IPS DF 4.7 (cell line): Measurements from ENCODE around the gene PARD3B.

Experiments used
- DNase-seq: peaks from one replicate; pipeline ENCODE4 v3.0.0-alpha.2; 2013; ENCODE audit warnings: low spot score; ENCODE audit errors: extremely low read depth

PARD3B gene

DNA sequence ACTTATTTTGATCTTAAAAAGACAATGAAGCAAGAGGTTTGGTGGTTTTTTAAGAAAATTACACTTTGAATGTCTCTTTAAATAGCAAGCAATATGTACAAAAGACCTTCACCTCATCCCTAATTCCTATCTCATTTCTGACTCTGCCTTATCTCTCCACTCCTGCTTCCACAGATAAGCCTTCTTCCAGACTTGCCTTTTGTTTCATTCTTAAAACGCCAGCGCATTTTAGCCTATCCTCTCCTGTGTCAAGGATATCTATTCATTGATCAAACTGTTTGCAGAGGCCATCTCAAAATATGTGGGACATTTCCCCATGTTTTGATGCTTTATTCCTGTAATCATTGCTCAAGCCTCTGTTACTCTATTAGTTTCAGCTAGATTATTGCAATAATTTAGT is 562.5 kb downstream of the PARD3B start:
- no peak for DNase-seq

DNA sequence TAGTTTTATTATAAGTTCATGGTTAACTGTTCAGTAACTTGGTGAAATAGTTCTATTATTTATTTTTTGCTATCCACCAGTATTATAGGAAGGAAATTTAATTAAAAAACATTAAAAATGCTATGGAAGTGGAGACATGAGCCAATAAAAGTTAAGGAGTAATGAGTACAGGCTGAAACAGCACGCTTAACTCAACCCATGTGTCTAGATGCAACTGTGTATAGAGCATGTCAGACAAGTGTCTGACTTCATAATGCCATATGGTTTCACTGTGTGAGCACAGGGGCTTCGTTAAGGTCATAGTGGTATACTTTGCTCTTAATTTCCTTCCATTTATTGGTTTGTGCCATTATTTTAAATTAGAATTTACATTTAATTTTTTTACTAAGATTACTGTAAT is 570.2 kb downstream of the PARD3B start:
- no peak for DNase-seq

DNA sequence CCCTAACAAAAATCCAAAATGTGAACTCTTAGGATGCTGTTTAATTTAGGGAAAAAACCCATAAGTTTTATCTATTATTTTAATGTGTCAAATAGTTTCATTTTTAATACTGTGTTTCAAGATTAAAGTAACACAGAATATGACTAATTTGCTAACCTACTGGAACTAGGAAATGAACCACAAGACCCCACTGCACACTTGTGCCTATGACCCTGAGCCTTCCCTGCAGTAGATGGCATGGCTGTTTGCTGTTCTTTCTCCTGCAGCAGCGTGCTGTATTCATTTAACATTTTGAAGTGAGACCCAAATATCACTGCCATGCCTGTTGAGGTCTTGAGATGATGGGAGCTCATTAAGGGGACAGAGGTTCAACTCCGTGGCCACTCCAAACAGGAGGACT is 571.9 kb downstream of the PARD3B start:
- DNase-seq: no peak

DNA sequence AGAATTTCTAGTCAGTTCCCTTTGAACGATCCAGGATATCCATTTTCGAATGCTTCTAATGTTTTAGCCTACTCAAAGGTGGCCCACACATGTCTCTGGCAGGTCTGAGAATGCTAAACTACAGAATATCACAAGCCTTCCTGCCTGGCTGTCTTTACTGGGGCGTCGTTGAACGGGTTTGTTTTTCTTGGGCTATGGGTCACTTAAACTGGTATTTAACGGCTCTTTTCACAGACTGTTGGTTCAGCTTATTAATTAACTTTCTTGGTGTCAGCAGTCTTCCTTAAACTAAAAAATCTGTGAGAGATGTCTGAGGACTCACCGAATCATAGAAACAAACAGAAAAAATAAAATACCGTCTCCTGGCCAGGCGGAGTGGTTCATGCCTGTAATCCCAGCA is 573.9 kb downstream of the PARD3B start:
- no peak for DNase-seq

DNA sequence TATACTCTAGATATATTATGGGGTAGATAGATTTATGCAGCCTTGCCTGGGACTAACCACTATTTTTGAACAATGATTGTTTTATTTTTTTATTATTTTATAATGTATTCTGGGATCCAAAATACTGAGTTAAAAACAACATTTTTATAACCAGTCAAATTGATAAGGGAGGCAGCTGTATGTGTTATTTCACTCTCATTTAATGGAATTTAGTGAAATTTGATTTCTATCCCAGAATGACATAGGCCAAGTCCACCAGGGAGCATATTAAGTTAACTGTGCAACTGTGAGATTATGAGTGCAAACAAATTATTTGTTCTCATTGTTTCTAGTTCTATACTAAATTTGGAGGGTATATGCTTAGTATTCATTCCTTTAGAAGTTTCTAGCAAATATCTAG is 583.5 kb downstream of the PARD3B start:
- DNase-seq: no peak

DNA sequence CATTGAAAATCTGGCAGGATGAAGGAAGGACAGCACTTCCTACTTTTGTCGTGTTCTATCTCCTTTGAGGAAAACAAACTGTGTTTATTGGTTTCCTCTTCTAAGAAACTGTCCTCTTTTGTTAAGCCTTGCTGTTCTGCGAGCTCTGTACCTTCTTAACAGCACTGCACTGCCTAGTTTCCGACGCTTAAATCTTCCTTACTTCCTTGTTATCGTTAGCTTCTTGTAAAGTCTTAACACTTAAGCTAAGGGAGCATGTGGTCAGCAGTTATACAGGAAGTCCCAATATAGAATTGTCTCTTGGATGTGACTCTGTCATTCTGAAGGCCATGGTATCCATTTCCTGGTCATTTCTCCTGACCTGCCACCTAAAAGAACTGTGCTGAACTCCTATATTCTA is 584.3 kb downstream of the PARD3B start:
- no peak for DNase-seq

DNA sequence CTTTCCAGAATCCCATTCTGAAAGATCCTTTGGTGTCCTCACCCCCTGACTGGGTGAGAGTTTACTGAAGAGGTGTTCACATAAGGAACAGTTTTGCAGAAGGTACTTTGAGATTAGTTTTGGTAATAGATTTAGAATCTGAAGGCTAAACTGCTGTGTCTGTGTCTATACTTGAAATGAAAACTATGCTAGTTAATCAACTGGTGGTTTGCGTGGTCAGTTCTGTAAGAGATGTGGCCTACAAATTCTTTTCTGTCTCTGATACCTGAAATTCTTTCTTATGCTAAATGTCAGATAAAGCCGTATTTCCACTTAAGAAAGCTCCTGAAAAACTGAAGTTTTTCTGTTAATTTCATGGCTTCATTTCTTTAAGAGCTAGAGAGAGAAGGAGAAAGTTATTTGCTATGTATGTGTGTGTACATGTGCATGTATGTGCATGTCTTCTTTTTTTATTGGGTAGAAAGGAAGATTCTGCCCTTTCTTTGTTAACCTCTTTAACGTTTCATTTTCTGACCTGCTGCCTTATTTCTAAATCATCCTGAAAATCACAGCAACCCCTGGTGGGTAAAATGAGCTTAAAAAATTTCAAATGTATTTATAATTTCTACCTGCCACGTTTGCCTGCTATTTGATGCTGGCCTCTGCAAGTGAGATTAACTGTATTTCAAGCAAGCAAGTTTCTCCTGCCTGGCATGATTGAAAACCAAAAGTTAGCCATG is 585.0 kb downstream of the PARD3B start:
- no peak for DNase-seq

DNA sequence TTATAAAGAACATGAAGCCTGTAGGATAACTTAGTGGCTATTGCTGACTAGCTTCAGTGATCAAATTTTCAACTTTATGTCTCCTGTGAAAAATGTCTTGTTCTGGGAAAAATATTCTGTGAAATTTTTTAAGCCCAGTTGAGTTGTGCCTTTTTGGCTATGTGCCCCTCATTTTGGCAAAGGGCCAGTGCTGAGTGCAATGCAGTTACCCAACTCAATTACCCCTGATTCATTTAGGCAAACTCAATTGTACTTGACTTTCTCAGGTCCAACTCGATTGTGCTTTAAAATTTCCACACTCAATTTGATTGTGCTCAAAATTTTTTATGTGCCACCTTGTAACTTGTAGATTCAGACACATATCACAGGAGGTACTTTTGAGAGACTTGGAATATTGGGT is 588.3 kb downstream of the PARD3B start:
- no peak for DNase-seq

DNA sequence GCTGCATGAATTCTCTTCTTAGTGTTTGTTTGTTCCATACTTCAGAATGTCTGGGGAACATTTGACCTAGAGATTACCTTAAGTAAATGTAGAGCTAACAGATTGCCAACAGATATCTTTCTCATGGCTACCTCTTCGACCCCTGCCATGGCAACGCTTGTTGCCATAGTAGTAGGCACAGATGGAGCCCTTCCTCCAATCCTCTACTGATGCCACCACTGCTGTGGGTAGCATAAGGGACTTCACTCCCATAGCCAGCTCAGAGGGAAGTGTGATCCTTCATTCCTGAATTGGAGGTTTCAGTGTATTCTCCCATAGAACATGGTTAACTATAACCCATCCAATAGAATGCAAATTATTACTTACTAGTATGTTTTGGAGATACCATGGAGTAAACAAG is 593.5 kb downstream of the PARD3B start:
- no peak for DNase-seq

DNA sequence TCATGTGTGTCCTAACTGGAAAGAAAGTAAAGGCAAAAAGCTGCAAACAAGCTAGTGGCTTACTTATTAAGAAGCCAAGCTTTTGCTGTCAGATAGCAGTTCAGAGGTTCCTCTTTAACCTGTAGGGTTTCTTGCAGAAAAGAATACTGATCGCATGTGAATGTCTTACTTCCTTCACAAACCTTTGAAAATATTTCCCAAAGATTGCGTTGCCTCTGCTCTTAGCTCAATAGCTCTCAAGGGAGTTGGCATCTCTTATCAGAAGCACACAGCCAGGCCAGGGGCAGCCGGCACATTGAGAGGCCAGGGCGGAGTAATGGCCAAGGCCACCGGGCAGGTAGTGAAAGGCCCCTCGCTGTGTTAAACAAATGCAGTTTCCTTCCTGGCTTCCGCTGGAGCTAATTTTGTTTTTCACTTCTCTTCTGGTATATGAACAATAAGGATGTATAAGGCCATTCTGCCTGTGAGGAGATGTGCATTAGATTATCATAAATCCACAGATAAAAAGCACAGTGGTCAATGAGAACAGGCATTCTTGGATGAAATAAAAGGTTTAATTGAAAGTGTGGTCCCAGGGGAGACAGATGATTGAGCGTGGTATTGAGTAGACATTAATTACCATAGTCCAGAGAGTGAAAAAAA is 594.7 kb downstream of the PARD3B start:
- peak; percentile 68 for DNase-seq

DNA sequence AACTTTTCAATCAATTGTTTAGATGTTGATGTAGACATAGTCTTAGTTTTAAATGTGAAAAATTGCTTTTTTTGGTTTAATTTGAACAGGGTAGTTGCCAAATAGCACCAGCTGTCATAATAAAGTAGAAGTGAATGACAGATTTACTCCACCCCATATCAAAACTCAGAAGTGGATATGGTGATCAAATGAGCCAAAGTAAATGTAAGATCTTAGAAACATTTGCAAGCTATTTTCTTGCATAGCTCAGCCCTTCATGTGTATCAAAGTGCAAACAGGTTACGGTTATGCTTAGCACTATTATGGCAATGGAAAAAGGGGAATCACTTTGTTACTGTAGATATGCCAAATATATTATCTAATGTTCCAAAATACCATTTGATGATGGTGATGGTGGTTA is 596.1 kb downstream of the PARD3B start:
- DNase-seq: no peak

DNA sequence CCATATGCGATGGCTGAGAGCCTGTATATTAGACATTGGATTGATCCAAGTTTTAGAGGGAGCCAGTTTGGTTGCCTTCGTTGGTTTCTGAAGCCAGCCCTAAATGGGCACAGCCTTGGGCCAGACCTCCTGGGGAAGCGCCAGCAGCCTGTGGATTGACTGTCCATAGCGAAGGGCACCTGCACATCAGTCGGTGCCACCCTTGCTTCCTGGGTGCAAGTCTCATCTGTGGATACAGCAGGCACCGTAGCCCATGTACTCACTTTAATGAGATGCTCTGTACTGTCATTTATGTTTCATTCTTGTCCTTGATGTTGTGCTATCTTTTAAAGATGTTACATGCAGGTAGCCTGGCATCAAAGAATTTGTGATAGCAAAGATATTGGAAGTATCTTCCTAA is 600.6 kb downstream of the PARD3B start:
- DNase-seq: no peak

DNA sequence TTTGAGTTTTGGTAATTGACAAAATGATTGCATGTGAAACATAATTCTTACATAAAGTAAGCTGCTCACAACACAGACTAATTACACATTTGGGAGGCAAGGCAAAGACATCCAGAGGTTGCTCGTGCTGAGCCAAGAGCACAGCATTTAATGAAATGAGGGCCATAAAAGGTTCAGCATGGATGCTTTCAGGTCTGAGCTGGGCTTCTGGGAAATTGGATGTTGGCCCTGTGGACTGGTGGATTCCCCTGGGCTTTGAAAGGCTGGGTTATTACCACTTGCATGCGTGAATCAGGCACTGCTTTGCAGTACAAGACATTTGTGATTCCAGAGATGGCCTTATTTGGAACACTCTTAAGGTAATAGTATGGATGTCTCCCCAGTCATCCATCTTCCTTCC is 603.5 kb downstream of the PARD3B start:
- no peak for DNase-seq

DNA sequence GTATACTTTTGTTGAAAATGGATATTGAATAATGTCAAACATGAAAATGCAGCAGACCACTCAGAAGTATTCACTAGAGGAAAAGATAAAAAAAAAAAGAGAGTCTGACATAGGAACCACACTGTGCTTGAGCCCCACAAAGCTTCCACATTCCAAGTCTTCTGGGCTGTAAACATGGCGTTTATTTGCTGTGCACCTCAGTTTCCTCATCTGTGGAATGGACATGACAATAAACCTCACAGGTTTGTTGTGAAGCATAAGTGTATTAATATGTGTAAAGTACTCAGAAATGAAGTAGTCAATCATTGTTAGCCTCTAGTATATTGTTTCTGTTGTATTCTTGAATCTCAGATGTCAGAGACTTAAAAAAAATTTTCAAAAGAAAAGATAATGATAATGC is 611.2 kb downstream of the PARD3B start:
- no peak for DNase-seq

DNA sequence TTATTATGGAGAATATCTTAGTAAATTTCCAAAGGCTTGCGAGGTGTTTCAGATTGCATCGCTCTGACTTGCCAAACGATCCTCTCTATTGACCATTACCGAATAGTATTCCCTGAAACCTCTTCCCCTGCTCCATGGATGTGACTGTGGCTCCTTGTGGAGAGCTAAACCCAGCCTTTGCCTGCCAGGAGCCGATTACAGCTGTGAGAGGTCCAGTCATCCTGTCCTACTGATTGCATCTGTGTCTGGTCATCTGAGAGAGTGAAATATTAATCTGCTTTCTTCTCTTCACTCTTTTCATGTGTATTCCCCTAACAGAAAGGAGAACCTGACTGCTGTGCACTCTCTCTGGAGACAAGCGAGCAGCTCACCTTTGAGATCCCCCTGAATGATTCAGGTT is 613.1 kb downstream of the PARD3B start:
- no peak for DNase-seq

DNA sequence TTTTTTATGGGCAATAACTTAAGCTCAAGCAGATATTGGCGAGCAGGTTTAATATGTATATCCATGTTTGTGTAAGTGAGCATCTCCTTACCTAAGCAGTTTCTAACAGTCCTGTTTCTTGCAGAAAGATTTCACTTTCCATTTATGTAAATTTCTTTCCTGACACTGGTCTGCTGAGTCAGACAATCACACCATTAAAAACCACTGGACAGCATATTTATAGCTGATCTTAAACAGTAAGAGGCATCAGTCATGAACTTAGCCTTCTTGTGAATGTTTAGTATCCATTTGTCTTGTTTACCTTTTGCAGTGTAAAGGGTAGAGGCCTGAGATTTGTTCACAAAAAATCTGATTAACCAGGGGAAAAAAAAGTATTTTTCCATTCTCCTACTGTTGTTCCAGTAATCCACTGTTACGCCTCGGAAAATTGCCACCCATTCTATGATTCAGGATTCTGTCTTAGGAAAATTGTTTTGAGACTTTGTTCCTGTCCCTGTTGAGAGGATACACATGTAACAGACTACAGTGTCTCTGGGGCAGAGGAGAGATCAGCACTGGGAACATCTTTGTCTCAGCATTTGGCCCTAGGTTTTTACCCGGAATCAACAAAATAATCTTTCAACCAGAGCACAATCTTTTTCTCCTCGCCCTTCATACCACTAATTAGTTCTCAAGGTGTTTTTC is 616.0 kb downstream of the PARD3B start:
- no peak for DNase-seq

DNA sequence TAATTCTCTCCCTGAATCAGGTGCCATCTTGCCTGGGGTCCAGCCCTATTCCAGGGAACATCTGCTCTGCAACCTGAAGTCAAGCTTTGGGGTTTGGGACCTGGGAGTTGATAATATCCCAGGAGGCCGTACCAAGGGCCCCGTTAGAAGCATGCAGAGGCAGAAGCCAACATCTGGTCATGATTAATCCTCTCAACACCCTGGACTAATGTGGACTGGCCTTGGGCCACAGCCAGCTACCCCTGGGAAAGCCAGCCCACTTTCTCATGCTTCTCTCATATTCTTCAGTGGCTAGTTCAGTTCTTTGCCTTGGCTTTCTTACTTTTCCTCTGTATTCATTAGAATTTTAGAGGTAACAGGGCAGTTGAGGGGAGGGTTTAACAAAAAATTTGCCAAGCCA is 621.5 kb downstream of the PARD3B start:
- DNase-seq: no peak

DNA sequence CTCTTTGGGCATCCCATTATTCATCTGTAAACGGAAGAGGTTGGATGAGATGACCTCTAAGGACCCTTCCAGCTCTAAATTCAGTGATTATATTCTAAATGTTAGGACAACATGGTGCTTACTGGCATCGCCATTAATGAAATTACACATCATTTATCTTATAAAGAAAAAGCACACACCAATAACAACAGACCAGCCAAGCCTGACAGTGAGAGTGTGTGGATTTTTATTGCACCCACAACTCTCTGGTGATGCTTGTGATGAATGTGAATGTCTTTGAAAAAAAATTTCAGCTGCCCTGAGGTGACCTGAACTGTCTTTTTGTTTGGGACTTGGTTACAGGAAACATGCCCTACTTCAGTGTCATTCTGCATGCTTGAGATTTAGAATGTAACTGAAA is 623.7 kb downstream of the PARD3B start:
- DNase-seq: no peak

DNA sequence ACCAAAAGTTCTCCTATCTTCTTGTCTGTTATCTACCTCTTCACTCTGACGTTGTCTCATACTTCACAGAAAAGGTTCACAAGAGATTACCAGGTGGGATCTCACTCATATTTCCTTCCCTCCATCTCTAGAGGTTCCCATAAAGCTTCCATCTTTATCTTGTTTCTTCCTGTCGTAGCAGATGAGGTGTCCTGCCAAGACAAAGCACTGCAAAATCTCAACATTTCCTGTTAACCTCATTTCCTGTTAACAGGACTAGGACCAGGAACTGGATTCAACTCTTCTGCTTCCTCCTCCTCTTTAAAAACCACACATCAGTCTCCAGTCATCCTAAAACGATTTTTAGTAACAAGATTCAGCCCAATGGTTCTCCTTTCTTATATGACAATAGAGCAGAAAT is 624.2 kb downstream of the PARD3B start:
- DNase-seq: no peak

DNA sequence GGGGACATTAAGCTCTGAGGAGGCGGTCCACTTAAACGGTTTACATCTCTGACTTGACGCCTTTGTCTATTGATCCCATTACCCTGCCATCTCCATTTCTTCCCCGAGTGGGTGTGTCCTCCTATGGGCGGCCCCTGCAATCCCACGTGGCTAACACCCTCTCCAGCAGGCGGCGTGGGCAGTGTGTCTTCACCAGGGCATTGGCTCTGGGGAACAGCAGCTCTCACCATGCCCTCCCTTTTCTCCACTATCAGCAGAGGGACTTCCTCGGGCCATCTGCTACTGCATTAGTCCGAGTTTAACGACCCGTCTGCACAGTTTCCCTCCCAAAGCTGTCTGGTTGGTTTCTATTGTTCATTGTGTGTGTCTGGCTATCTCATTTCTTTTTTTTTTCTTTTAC is 625.1 kb downstream of the PARD3B start:
- DNase-seq: no peak

DNA sequence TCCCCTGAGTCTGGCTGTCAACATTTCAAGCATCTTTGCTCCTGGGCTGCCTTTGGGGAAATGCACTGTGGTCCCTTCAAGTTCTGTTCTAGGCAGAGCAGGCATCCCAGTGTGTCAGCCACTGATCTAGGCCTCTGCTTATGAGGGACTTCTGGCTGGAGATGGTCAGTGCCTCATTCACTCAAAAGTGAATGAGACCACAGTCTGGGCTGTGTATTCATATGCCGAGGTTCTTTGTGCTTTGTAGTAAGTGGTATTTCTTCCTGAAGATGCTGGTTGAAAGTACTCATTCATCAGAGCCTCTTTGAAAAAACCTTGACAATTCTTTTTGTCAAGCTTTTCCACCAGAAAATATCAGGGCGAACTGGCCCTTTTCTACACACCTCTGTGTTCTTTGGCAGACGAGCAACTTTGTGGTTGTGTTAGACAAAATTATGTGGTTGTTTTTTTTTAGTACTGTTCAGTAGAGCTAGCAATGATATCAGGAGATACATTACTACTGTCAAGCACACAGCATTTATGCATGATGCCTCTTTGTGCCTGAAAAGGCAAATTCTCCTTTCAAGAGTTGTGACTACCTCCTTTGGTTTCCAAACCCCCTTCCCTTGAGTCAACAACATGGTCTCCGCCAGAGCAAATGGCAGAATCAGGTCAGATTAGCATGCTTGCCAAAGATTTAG is 626.1 kb downstream of the PARD3B start:
- no peak for DNase-seq

DNA sequence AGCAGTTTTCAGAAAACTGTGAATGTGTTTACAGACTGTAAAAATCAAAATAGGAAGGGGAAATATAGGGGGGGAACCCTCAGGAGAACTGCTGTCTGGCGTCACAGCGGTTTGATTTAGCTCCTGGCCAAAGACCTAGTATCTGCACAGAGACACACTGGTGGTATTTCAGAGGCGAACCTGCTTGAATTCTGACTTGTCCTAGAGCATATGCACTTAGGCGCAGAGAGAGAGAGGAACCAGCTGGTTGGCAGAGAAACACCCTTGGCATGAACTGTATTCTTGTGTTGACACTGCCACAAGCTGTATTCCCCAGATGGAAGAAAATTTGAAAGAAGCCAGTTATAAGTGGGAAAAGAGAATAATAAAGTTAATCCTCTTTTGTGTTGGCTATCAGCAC is 630.6 kb downstream of the PARD3B start:
- DNase-seq: no peak
